NCI-H345 (cell line): ENCODE data around the gene TSC22D3.

Experiments used
- DNase-seq: peaks from one replicate; lab custom pipeline; 2025; lab: John Stamatoyannopoulos, UW

TSC22D3 gene

DNA sequence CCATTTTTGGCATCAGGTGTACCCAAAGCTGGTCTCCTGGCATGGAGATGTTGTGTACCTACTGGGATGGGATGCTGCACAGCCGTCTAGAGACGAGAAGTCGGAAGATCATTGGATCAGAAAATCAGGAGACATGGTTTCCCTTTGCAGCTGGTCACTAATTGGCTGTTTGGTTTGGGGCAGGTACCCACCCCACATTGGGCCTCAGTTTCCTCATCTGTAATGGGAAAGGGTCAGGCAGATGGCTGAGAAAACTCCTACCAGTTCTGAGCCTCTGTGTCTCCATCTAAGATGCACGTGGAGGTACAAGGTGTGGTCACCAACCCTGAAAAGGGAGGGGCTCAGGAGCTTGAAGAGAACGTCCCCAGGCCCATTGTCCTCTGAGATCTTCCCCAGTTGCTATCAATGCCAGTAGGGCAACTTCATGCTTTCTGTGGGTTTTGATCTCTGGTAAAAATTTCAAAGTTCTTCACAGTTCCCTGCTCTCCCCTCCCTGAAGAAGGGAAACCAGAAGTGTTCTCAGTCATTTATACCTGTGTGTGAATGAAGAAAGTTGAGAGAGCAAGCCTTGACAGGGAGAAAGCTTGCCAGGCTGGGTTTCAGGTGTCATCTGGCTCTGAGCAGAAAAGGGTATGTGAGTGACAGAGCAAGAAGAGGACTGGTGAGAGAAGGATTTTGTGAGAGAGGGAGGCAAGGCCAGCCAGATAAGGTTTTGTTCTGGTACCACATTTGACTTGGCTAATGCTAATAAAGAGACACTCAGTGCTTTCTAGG, 15.1 kb downstream of the TSC22D3 start:
- no peak for DNase-seq

DNA sequence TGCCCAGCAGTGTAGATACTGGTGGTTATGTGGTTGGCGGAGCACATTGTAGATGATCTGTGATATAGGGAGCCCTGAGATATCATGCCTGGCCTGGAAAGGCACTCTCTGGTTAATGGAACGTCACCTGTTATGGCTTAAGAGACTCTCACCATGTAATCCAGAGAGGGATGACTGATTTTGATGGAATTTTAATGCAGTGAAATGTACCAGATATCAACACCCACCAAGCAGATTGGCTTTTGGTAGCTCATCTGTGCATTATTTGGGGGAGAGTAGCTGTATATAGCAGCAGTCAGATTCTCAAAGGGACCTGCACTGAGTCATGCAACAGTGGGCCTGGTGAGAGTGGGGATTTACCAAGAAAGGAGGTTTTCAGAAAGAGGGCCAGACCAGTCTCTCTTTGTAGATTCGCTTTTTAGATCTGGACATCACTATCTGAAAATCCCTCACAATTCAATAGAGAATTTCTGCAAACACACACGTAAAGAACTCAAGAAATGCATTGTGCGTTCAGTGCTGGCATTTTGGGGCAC, 17.3 kb downstream of the TSC22D3 start:
- no peak for DNase-seq

DNA sequence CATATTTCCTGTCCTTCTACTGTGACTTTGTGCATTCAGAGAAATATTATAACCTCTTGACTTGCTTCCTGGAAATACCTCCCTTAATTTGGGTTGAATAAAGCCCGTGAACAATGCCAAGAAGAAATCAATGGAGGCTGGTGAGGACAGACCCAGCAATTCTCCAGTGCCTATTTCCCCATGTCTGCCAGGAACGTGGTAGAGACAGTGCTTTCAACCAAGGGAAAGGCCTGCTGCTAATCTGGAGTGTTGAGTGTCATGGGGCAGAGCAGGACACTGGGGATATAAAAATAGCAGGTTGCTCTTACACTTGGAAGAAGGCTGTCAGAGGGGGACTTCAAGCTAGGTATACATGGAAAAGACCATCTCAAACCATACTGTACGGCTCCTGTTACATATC, 19.9 kb downstream of the TSC22D3 start:
- DNase-seq: no peak

DNA sequence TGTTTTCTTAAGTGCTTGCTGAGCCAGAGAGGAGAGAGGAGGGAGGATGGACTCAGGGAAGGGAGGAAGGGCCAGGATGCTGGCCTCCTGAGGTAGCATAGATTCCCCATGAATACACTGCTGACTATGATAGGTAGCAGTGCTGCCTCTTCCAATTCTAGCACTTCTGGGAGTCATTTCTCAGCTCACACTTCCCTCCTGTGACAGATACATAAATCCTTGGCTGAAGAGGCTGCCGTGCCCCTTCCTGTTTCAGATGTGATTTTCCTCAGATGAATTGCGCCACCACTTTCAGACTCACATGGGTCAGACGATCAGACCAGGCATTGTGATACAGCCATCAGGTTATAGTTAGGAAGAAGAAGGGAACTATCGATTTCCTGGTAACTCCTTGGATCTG, 22.4 kb downstream of the TSC22D3 start:
- DNase-seq: no peak

DNA sequence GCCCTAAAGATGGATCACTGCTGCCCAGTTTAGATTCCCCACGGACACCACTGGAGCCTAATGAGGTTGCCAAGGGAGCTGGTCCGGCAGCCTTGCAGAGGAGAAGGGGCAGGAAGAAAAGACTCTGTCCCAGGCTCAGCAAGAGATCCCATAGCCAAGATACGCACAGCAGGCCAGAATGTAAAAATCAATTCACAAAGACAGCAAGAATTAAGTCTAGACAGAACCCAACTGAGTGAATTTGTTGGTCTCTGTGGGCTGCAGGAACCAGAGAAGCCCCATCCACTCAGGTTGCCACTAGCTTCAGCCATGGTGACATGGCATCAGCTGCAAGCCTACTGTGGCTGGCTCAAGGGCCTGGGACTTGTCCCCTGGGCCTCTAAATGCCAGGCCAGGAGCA, 22.9 kb downstream of the TSC22D3 start:
- DNase-seq: no peak

DNA sequence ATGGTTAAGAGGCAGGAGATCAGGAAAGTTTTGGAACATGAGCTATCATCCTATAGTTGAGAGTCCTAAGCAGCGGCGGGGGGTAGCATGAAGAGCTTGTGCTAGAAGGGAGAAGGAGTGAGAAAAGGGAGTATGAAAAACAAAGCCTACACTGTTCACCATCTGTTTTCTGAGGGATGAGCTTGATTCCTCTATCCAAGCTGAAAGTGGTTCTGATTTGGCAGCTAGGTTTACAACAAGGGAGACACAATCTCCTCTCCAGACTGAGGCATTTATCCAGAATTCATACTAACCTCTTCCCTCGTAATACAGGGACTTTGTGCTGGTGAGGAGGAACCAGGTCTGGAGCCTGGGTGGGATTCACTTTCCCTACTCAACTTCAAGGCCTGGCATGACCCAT, 23.5 kb downstream of the TSC22D3 start:
- no peak for DNase-seq

DNA sequence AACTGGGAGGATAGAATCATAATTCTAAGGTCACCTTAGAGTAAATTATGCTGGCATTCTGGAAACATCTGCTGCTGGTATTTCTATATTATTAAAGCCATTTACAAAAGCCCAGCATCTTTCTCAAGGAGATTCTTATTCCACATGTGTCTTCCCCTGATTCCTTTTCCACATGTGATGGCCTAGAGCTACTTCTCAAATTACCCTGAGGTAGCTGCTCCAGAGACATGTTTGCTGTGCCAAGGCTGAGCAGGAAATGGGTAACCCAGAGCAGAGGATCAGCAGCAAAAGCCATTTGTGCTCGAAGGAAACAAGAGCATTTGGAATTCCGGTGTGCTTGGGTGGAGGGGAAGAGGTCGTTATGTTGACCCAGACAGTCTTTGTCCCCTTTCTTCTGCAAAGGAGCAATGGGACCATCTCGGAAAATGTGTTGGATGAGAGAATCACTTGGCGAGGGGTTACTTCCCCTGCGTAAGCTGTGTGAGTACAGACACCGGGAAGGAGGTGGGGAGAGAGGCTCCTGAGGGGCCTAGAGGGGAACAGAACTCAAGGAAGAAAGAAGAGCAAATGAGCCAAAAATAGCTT, 24.6 kb downstream of the TSC22D3 start:
- no peak for DNase-seq

DNA sequence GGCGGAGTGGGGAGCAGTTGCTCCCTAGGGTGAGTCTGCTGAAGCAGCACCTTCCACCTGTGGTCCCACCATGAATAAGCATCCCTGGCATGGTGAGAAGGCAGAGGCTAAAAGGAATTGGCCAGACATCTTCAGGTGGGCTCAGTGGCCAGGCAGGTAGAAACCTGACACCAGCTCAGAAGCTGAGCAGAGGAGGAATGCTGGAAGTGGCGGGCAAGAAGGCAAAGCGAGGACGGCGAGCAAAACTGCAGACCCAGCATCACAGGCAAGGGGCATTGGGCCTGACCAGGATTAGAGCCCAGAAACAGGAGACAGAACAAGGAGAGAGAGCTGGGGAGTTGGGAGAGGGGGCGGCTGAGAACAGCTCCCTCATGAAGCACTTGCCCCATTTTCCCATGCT, 25.3 kb downstream of the TSC22D3 start:
- DNase-seq: no peak

DNA sequence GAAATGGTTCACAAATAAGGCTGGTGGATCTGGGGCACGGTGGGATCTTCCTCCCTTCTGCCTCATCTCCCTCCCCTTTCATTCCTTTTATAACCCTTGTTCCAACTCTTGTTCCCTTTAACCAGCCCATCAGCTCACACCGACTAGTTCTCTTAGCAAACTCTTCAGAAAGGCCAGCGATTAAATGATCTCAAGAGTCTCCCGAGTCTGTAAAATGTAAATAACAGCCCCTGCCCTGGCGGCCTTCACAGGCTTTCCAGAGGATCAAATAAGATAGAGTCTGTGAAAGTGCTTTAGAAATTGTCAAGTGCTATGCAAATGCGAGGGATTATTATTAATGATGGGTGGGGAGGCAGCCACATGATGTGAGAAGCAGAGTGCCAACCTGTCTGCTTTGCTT, 27.1 kb downstream of the TSC22D3 start:
- DNase-seq: no peak

DNA sequence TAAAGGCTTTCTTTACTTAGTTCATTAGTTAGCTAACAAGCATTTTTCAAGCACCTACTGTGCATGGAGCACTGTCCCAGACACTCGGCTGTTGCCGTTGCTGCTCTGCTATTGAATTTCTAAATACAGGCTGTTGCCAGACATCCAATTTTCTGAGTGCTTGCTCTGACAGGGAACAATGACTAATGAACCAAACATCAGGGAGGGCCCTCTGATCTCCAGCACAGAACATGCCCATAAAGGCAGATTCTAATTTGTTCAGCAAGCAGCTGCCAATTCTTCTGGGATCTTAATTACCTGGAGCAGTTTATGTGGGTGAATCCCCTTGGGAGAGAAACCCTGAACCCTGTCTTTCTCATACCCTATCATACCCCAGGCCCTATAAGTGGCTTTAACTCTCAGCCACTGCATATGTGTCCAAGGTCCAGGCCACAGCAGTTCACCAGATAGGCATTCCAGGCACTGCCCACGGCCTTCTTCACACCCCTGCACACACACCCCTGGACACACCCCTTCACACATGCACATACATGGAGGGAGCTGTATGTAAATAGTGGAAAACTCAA, 27.9 kb downstream of the TSC22D3 start:
- peak; percentile 68 for DNase-seq

DNA sequence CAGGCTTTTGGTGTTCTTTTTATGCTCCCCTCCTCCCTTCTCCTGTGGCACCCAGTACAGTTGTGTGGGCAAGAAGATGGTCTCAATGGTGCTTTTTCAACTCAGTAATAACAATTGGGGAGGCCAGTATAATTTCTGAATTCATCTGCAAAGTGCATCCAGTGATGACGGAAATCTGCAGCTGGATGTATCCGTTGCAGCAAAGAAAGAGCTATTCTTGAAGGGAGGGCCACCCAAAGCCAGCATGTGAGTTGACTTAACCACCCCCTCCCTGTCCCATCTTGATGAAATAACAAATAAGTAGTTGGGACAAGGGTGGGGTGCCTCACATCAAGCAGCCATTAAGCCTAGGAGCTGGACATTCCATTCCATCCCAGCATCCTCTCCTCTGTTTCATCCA, 30.7 kb downstream of the TSC22D3 start:
- DNase-seq: no peak

DNA sequence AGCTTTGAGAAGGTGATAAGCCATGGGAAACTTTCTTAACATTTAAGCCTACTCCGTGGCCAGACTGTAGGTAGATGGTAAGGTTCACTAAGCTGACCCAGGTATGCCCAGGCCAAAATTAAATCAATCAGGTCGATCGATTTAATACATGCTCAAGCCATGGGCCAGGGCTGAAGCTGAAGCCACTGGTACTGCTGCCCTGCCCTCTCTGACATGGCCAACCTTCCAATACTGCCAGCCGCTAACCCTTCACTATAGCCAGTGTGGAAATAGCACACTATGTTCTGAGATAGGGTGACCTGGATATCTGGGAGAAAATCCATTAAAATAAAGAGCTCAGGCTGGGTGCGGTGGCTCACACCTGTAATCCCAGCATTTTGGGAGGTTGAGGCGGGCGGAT, 31.6 kb downstream of the TSC22D3 start:
- no peak for DNase-seq

DNA sequence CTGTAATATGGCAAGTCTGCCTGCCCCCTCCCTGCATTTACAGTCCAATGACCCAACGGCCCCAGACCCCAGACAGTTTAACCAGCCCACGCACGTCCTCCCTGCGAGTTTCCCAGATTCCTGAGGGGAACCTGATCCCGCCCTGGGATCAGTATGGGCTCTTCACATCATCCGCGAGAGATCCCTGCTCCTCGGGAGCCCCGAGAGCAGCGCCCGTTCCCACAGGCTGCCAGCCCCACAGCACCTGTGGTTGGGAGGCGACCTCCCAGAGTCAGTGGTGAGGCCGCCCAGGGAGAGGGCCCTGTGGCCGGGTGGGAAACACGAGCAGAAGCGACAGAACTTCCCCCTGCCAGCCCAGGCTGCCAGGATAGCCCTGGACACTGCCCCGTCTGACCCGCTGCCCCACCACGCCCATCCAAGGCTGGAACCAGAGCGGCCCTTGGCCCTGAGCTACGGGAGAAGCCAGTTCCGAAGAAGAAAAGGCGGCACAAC, 32.8 kb downstream of the TSC22D3 start:
- DNase-seq: no peak

DNA sequence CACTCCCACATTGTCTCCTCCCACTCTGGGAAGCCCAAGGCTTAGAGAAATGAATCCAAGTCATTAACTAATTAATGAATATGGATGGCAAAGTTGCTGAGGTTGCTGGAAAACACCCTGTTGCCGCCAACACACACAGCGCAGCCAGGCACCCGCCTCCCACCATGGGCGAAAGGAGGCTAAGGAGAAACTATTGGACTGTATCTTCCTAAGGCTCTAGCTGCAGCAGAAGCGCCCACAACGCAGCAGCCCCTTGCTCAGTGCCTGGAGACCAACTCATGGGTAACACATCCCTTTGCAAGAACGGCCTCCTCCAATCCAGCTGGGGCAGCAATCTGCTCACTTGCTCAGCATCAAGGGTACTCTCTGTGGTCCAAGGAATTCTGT, 34.2 kb downstream of the TSC22D3 start:
- no peak for DNase-seq

DNA sequence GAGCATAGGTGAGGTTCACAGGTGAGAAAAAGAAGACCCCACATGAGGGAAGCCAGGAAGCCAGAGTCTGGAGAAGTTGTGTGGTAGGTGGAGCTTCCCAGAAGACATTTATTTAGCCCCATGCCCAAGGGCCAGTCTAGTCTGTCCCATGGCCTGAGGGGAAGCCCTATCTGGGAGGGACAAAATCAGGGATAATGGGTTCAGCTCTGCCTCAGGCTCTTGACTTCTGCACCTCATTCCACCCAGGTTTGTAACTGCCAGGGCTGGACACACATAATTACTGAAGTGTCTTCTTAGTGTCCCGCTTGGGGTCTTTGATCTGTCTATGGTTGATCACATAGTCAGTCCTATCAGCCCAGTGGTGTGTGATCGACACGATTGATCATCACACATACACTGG, 36.0 kb downstream of the TSC22D3 start:
- no peak for DNase-seq

DNA sequence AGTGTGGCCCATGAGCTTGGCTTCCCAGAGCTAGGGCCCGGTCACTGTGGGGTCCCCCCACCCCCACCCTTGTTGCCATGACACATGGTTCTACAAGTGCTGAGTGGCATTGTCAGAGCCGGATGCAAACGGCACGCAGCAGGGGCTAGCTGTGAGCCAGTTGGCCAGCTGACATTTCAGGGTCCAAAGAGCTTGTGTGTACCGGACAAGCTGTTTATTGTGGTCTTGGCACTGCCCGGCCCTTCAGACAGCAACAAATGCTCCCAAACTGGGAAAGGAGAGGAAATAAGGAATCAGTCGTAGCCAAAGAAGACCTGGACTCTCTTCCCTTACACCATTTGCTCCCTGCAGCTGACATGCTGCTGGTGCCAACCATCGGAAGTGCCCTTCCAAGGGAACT, 36.8 kb downstream of the TSC22D3 start:
- DNase-seq: no peak

DNA sequence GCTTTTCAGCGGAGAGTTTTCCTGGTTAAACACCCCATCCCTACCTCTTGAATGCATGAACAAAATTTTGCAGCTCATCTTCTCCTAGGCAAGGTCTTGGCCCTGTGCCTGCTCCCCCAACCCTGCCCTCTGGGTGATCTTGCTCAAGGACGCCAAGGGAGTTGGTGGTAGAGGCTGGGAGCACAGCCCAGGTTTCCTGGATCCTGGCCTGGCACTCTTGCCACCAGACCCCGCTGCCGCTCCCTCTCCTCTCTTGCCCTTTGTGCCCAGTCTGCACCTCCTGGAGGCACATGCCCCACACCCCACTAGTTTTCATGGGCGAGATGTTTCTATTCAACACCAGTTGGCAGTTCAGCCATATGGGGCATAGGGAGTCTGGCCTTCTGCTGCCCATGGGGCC, 37.3 kb downstream of the TSC22D3 start:
- DNase-seq: no peak

DNA sequence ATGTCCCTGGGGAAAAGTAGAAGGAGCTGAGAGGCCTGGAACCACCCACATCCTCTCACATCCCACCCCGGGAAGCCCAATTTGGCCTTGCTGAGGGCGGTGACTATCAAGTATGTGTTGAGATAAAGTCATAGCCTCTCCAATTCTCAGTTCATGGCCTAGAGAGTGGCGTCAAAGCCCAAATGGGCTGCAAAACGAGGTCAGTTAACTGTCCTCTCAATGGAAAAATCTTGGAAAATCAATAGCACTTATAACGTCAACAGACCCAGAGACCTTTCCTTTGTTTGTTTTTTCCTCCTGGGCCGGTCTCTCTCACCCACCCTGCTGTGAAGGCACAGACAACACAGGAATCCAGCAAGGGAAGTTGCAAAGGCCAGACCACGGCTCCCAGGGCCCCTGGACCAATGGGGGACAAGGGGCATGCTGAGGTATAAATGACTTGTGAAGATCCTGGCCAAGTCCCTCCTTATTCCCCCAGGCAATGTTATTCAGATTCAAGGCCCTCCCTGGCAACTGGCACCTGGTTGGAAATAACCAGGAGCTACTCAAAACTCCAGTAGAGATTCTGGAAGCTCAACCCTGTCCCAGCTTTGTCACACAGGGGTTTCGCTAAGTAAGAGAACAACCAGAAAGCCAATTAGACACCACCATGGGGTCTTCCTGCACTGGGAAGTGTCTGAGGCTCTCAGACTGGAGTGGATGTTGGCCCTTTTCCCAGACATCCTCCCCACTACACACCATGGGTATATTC, 38.6 kb downstream of the TSC22D3 start:
- peak; percentile 90 for DNase-seq

DNA sequence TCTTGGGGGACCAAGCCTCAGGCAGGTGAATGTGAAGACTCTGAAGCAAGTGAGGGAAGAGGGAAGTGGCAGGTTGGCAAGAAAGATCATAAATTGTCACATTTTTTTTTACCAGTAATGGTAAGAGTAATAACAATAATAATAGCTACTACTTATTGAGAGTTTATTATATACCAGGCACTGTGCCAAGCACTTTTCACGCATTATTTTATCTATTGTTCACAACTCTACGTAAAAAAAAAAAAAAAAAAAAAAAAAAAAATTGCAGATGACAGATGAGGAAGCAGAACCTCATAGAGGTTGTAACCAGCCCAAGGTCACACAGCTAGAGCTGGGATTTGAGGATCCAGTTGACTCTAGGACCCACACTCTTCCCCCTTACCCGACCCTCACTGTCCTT, 40.9 kb downstream of the TSC22D3 start:
- DNase-seq: no peak

DNA sequence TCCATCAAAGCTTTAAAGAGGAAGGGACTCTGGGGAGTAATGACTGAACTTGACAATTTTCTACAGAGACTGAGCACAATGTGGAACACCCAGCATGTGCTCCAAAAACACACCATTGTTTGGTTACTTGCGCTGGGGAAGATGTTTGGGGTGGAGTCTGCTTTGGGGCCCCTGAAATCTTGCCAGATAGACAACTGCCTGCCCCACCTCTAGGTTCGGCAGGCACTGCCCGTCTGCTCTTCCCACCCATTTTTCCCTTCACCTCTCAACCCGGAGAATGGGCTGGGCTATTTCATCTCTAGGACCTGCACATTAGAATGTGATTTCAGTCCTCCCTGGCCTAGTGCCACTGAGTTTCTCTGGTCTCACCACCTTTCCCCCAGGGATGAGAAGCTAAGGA, 41.9 kb downstream of the TSC22D3 start:
- no peak for DNase-seq

DNA sequence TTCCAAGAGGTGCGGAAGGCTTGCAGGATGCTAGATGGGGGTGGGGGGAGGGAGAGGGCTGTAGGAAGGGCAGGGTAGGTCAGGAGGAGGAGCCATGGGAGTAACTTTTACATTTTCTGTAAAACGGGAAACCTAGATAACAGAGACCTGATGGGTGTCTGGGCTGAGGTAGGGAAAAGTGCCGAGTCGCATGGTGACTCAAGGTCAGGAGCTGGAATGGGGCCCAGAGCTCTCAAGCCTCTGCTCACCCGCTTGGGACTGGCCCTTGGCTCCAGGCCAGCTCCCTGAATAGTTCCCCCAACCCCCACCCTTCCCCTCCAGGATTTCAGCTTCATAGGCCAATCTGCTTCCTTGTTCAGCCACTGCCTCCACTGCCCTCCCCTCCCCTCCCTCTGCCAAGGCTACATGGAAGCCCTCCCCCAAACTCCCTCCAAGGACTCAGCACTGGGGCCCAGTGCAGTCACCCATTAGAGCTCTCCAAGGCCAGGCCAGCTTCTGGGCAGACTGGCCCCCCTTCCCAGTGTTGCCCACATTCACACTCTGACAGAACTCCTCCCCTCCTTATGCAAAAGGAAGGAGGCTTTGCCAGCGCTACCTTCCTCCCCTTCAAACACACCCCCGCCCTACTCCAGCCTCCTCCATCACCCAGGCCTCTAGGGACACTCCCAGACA, 43.6 kb downstream of the TSC22D3 start:
- DNase-seq: peak; percentile 24
